ENCODE data around the gene VASH2.
A peak's percentile ranks its signal among the peaks of the same experiment; 100 is the strongest.
"Not testable (repeated sequence)": the region's sequence is repeated elsewhere in the genome, so short reads cannot be mapped to it uniquely, and the experiment has no call there.

VASH2 gene

DNA sequence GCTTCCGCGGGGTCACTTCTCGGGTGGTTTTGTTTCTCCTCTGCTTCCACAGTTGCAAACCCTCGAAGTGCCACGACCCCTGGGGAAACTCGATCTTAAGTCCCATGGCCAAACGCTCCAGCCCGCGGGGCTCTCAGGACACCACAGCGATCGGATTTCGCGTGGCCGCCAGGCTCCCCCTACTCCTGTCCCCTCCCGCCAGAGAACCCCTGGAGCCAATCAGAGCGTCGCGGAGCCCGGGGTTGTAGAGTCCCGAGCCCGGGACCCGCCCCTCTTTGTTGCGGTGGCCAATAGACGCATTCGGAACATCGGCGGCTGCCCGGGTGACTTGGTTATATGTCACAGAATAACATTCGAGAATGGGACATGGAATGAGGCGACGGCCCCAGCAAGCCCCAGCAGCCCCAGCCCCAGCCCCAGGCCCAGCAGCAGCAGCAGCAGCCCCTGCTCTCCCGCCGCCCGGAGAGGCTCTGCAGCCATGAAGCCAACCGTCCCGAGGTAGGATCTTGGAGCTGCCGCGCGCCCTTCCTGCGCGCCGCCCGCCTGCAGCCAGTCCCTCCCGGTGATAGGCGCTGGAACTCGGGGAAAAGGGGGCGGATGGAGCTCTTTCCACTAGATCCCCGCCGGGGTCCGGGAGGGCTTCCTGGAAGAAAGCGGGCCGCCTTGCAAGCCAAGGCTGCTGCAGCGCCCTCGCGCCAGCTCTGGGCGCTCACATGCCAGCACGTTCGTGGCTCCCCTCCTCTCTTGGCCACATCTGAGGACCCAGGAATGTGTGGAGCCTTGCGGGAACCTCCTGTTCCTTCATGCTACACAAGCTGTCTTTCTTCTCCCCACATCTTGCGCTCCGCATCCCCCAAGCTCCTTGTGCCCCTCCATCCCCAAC is at the start of gene VASH2:
TSS of gene VASH2 (plus strand) at position 299 of the 883 bp plus-strand sequence. CDS start 1,002 bp downstream, outside the sequence.
- DNase-seq: peak; percentile 54

DNA sequence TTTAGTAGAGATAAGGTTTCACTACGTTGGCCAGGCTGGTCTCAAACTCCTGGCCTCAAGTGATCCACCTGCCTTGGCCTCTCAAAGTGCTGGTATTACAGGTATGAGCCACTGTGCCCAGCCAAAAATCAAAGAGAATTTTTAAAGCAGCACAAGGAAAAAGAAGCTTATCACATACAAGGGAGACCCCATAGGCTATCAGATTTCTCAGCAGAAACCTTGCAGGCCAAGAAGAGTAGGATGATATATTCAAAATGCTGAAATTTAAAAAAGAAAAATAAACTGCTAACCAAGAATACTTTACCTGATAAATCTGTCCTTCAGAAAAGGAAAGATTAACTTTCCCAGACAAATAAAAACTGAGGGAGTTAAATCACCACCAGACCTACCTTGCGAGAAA is 49.1 kb upstream of the VASH2 start:
- no peak for DNase-seq

DNA sequence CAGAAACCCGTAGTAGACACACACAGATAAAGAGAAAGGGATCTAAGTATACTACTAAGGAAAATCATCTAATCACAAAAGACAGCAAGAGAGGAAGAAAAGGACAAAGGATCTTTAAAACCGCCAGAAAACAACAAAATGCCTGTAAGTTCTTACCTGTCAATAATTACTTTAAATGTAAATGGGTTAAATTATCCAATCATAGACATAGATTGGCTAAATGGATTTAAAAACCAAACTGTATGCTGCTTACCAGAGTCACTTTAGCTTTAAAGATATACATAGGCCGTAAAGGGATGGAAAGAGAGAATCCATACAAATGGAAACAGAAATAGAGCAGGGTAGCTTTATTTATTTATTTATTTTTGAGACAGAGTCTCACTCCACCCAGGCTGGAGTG is 48.3 kb upstream of the VASH2 start:
- DNase-seq: no peak

DNA sequence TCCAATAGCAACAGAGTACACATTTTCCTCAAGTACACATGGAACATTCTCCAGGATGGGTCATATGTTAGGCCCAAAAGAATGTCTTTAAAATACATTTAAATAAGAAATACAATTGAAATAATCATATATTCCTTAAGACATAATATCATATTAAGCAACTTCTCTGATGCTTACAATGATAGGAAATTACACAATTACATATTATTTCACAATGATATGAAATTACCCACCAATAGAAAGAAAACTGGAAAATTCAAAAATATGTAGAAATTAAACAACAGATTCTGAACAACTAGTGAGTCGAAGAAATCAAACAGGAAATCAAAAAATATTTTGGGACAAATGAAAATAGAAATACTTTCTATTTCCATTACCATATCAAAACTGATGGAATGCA is 46.7 kb upstream of the VASH2 start:
- DNase-seq: no peak

DNA sequence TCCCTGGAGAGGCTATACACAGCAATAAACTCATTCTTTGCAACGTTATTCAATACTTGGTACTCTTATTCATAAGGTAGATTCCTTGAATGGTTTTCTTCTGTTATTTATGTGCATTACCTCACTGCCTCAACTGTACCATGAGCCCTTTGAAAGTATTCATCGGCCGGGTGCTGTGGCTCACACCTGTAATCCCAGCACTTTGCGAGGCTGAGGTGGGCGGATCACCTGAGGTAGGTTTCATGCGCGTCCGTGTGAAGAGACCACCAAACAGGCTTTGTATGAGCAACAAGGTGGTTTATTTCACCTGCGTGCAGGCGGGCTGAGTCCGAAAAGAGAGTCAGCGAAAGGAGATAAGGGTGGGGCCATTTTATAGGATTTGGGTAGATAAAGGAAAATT is 42.3 kb upstream of the VASH2 start:
- DNase-seq: not testable (repeated sequence)

DNA sequence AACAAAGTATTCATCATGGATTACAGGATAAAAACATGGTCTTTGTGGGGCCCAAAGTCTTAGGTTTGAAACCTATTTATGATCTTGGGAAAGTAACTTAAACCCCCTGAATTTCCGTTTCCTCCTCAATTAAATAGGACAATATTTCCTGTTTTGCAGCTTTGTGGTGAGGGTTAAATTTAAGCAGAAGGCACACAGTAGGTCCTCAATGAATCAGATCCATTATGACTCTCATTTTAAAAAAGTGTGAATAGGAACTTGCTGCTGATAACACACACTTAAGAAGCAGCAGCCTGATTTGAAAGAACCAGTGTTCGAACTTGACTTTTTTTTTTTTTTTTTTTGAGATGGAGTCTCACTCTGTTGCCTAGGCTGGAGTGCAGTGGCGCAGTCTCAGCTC is 41.4 kb upstream of the VASH2 start:
- DNase-seq: no peak

DNA sequence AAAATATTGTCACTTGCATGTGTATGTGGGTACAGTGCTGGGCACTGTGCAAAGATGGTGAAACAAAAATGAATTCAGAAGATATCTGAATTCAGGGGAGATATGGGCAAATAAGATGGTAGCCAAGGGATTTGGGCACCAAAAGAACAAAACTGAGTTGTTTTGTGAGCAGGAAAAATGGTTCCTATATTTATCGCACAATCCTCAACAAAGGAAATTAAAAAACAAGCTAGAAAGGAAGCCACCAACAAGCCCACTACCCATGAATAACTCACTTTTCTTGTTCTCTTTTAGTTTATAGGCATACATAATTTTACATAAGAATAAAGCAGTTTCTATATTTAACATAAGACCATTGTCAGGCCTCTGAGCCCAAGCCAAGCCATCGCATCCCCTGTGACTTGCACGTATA is 40.7 kb upstream of the VASH2 start:
- DNase-seq: no peak

DNA sequence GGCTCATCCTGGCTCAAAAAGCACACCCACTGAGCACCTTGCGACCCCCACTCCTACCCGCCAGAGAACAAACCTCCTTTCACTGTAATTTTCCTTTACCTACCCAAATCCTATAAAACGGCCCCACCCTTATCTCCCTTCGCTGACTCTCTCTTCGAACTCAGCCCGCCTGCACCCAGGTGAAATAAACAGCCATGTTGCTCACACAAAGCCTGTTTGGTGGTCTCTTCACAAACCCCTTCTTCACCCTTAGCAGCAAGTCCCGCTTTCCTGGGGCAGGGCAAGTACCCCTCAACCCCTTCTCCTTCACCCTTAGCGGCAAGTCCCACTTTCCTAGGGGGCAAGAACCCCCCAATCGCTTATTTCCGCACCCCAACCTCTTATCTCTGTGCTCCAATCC is 40.1 kb upstream of the VASH2 start:
- DNase-seq: not testable (repeated sequence)

DNA sequence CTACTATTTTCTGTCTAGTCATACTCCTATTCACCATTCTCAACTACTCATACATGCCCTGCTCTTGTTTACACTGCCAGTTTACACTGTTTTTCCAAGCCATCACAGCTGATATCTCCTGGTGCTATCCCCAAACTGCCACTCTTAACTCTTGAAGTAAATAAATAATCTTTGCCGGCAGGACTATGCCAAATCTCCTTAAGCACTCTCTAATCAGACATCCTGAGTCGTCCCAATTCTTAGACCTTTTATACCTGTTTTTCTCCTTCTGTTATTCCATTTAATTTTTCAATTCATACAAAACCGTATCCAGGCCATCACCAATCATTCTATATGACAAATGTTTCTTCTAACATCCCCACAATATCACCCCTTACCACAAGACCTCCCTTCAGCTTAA is 36.7 kb upstream of the VASH2 start:
- not testable (repeated sequence) for DNase-seq

DNA sequence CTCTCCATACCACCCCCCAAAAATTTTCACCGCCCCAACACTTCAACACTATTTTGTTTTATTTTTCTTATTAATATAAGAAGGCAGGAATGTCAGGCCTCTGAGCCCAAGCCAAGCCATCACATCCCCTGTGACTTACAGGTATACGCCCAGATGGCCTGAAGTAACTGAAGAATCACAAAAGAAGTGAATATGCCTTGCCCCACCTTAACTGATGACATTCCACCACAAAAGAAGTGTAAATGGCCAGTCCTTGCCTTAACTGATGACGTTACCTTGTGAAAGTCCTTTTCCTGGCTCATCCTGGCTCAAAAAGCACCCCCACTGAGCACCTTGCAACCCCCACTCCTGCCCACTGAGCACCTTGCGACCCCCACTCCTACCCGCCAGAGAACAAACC is 36.2 kb upstream of the VASH2 start:
- not testable (repeated sequence) for DNase-seq

DNA sequence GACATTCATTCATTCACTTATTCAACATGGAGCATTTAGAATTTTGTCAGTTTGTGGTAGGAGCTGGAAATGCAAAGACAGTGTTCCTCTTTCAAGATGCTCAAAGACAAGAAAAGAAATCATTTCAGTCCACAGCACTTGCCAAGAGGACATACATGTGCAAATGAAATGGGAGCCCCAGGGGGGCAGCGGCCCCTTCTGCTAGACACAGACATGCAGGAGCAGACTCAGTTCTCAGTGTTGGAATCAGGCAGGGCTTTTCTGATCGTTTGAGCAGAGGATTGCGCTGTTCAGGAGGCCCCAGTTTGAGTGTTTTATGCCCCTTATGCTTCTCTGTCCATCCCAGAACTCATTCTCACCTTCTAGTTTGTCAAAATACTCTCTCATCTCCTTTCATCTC is 35.6 kb upstream of the VASH2 start:
- no peak for DNase-seq

DNA sequence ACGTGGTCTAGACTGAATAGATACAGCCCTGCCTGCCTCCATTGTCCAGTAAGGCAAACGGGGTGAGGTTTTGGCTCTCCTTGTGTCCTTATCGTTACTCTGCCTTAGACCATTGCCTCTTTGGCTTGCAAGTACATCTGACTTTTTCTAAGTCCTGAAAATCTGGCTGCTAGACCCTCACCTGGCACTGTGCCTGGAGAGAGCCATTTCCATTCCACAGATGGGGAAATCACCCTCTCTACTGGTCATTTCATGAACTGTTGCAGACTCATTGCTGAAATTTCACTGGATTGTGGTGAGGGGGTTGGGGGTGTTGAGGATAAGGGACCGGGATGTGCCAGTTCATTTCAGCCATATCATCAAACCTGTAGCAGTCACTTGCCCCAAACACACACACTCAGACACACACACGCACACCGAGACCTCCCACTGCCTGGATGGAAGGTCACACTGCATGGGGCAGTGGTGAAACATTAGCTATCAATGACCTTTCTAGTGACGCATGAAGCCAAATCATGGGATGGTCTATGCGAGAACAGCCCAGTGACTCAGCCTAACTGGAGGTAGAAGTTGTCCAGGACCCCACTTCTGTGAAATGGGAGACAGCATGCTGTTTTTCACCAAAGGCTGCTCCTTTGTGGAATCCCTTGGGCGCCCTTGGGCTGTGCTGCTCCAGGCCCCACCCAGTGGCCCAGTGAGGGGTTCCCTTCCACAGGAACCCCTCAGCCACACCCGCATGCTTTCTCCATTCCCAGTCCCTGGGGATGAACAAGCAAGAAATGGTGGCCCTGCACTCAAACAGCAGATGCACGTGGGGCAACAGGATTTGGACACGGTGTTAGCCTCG is 34.9 kb upstream of the VASH2 start:
- no peak for DNase-seq

DNA sequence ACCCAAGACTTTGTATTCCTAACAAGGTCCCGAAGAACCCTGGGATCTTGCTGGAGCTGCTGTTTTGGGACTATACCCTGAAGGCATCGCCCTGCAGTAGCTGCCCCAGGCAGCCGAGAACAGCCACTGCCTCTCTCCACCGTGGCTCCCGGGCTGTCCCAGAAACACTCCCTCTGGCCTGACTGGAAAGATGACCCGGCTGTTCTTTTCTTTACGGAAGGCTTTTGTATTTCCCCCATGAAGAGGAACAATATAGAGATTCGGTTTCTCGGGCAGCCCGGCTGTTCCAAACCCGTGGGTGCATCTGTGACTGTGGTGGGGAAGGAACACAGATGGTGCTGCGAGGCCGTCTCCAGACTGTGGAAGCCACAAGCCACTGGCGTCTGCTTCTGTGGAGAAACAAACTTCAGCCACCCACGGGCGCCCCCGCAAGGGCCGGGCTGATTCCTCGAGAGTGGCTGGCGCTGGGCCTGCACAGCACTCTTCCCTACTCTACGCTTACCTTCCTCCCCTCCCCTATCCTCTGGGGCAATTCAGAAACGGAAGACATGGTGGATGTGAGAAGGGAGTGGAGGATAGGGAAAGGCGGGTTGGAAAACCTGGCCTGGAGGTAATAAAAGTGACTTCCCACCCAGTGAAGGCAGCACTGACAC is 33.7 kb upstream of the VASH2 start:
- peak; percentile 4 for DNase-seq

DNA sequence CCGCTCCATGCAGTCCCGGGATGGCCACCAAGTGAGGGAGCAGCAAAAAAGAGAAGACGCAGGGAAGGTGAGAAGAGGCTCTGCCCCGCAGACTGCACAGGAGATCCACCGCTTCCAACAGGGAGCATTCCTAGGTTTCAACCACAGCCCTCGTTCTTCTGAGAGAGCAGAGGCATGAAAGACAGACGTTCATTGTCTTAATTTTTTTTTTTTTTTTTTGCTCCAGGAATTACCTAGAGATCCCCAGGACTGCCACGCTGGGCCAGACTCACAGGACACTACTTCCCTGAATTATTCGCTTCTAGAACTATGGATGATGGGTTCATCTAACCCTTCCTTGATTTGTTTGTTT is 33.2 kb upstream of the VASH2 start:
- DNase-seq: no peak

DNA sequence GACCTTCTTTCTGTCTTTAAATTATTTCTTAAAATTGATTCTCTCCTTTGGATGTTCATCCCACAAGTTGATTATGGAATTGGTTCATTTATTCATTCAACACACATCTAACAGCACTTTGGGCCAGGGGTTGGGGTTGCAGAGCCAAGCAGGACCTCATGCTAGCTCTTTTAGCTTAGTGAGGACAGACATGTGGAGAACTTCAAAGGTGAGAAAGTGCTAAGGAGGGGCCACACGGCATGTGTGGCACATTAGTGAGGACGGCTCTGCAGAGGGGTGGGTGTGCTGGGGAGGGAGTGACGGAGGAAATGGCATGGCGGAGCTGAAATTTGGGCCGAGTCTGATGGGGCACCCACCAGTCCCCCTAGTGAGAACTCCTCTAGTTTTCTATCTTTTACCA is 32.5 kb upstream of the VASH2 start:
- no peak for DNase-seq

DNA sequence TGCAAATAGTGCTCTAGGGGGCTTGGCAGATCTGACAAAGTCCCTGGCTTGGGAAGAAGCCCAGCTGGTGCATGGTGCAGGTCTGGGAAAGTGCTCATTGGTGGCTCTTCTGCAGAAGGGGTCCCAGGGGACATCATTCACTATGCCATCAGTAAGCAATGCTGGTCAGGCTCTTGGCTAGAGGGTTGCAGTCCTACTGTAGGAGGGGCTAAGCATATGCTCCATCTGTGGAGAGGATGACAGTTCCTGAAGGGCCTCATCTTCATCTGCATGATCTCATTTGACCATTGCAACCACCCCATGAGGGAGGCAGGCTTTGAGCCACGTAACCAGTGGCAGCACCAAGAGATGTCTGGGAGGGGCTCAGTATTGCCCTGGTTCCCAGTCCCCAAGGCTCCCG is 31.5 kb upstream of the VASH2 start:
- DNase-seq: no peak

DNA sequence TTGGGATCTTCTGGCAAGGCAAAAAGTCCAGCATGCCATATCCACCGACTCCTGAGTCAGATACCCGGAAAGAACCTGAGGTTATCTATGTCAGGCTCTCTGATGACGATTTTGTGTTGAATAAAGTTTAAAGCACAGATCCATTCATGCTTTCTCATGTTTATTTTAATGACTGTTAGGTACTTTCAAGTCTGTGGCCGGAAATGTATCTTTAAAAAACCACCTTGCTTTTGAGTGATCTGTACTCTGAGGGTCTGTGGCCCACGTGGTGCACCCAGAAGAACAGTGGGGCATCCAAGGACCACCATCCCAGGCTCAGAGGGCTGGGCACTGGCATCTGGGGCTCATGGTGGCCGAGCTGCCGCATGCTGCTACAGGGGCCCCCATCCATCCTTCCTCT is 30.1 kb upstream of the VASH2 start:
- DNase-seq: no peak

DNA sequence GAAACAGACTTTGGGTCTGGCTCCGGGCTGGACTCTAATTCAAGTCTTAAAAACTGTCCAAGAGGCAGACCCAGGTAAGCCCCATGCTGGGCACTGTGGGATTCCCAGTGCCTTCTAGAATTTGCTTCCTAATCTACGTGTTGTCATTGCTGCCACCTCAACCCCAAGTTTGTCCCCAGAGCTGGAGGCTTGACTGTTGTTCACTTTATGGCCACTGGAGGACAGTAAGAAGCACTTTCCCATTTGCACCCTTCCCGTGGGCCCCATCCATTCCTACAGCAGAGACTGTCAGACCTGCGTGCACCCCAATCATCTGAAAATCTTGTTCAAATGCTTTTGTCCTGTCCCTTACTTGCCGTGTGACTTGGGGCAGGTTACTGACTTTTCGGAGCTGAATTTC is 29.4 kb upstream of the VASH2 start:
- DNase-seq: no peak

DNA sequence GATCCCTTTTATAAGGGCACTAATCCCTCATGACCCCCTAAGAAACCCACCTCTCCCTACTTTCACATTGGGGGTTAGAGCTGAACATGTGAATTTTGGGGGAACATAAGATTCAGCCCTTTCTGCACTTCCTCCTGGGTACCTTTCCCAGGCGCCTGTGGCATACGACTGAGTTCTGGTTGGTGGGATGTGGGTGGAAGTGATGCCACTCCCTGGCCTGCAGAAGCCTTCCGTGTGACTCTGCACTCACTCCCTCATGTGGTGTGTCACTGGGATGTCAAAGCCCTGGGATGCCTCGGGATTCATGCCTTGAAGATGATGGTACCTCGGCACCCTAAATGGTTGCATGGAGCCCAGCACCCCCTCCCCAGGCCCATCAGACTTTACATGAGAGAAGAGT is 28.3 kb upstream of the VASH2 start:
- no peak for DNase-seq

DNA sequence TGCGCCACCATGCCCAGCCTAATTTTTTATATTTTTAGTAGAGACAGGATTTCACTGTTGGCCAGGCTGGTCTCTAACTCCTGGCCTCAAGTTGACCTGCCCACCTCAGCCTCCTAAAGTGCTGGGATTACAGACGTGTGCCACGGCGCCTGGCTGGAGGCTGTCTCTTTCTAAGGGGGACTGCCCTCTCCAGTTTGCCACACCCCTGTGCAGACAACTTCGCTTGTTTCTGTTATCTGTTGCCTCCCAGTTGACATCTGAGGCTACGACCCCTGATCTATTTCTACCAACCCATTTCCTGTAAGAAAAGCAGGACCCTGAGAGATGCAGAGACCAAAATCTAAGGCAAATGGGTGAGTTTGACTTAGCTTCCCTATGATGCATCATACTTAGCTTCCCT is 24.0 kb upstream of the VASH2 start:
- no peak for DNase-seq

DNA sequence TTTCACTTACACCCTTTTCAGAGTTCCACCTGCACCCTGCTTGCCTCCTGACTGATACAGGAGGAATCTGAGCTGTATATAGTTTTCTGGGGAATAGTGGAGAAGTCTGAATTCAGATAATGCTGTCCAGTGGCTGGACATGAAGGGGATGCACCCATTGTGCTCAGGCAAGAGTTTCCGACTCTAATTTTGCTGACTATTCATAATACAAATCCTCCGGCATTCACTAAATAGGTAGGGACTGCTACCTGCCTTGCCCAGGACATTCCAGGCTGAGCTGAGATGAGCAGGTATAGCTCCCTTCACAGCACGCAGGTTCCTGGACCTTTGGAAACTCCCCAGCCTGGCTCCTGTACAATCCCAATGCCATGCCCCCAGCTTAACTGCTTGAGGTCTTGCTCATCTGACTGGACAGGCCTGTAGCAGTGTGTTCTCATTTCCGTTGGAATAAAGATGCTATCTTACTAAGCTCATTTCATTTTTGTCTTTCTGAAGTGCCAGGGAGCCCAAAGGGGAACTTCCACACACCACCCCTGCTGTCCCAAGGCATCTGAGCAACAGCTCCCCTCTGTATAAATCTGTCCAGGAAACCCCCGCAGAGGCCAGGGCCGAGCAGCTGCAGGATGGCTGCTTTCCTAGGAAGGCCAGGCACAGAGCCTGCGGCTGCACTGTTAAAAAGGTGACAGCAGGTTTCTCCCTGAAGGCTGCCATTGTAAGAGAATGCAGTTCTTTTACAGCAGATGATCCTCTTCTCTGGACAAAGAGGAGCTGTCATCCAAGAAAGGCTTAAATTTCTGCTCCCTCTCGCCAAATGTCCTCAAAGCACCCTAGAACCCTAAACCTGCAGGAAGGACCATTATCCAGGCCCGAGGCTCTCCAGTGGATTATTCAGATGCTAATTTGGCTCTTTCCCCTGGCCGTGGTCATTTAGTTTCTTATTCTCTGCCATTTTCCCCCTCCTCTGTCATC is 21.7 kb upstream of the VASH2 start:
- no peak for DNase-seq

DNA sequence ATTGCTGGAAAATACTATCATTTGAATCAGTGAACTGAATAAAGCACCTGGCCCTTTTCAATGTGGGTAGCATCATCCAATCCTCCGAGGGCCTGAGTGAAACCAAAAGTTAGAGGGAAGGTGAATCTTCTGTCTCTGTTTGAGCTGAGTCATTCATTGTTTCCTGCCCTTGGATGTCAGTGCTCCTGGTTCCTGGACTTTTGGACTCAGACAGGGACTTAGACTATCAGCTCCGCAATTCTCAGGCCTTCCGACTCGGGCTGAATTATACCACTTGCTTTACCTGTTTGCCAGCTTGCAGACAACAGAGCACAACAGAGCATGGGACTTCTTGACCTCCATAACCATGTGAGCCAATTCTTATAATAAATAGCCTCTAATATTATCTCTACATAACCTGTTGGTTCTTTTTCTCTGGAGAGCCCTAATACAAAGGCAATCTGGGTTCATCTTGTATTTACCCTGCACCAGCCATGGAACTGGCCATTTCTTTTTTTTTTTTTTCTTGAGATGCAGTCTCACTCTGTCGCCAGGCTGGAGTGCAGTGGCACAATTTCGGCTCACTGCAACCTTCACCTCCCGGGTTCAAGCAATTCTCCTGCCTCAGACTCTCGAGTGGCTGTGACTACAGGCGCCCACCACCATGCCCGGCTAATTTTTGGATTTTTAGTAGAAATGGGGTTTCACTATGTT is 19.2 kb upstream of the VASH2 start:
- DNase-seq: no peak

All from CD4-positive, alpha-beta T cell treated with Interleukin-17A for 4 hours (primary cell).